Heart right ventricle (tissue), 16 donors: Measurements from ENCODE around the gene RNF144A. TPM values are rescaled to one million over a fixed set of nuclear protein-coding genes. Genes with fewer than 3 reads are reported as not detected.

Experiments
- ATAC-seq, 8 donors: fragments of 200-7000 bp; cut with Tn5 transposase; one replicate each; pipeline ENCODE4 v1.9.1; 2020; ENCODE audit warnings: mild to moderate bottlenecking in 8 of 8, moderate library complexity in 8 of 8, moderate number of reproducible peaks in 1 of 8
- DNase-seq, 2 donors: peaks; one replicate each; pipeline ENCODE4 v3.0.0-alpha.2; 2020
- H3K27ac ChIP-seq, 10 donors: fragments of 200-600 bp; sonication (generic) in 2 of 10; one replicate each; pipeline versions ENCODE4 v1.5.0 to v1.8.0; 2020 to 2022; ENCODE audit warnings: mild to moderate bottlenecking in 3 of 10
- H3K27me3 ChIP-seq, 7 donors: fragments of 200-600 bp; one replicate each; pipeline ENCODE4 v1.8.0; 2021 to 2022; ENCODE audit warnings: mild to moderate bottlenecking in 2 of 7
- H3K36me3 ChIP-seq, 9 donors: fragments of 200-600 bp; sonication (generic) in 1 of 9; one replicate each; pipeline versions ENCODE4 v1.5.0 to v1.8.0; 2020 to 2022; ENCODE audit warnings: mild to moderate bottlenecking in 2 of 9
- H3K4me1 ChIP-seq, 9 donors: fragments of 200-600 bp; sonication (generic) in 1 of 9; one replicate each; pipeline versions ENCODE4 v1.5.0 to v1.8.0; 2020 to 2022; ENCODE audit warnings: mild to moderate bottlenecking in 4 of 9
- H3K4me3 ChIP-seq, 10 donors: fragments of 200-600 bp; sonication (generic) in 2 of 10; one replicate each; pipeline versions ENCODE4 v1.5.0 to v1.8.0; 2020 to 2022; ENCODE audit warnings: mild to moderate bottlenecking in 7 of 10, moderate library complexity in 2 of 10
- H3K9me3 ChIP-seq, 11 donors: fragments of 200-600 bp in 10 of 11; sonication (generic) in 2 of 11; one replicate each; pipeline versions ENCODE4 v1.5.0 to v1.8.0; 2013 to 2022; ENCODE audit warnings: mild to moderate bottlenecking in 2 of 11, control low read depth in 1 of 11, moderate library complexity in 1 of 11
- WGBS, 2 donors: extraction: QIAGEN DNeasy Blood & Tissue Kit; methylation state at CpG; one replicate each; pipeline ENCODE4 v1.1.7; 2013; ENCODE audit warnings: inconsistent platforms in 1 of 2; 5-methylcytosine and 5-hydroxymethylcytosine counted together
- intact Hi-C, 10 donors: fragments of 100-400 bp; cut with DNase I; formaldehyde crosslinking; loops; one replicate each; pipeline versions ENCODE4 v1.11.1 to v1.14.2; 2022
- polyA plus RNA-seq, 2 donors: library from polyadenylated mRNA; stranded (reverse); fragments of 200-250 nt; gene quantifications; one replicate each; pipeline ENCODE4 v1.2.3, GENCODE V29; 2013
- total RNA-seq, 10 donors: library from RNA; stranded (reverse); fragmentation: NEBNext Ultra II Directional in 3 of 10; extraction: Animal tissue kit (Norgen Biotek cat#: 25700) in 3 of 10; gene quantifications; one replicate each; pipeline versions ENCODE4 v1.2.1 to v1.2.4, GENCODE V29; 2021 to 2023
- TF ChIP-seq, protein P1 (sequence below), 9 donors: fragments of 200-600 bp; sonication (generic) in 2 of 9; IDR thresholded peaks; one replicate each; pipeline versions ENCODE4 v1.5.0 to v1.8.0; 2021 to 2022; ENCODE audit warnings: antibody characterized with exemption in 9 of 9, mild to moderate bottlenecking in 5 of 9, moderate library complexity in 1 of 9
- donor health status: Arrhythmogenic right ventricular cardiomyopathy.
- donor health status: ischemic (EF 13 %, LVEDD 7.1; RV severe dilation, severe dysfunction).
- donor health status: healthy with polysubstance abuse.
- donor health status: DM: no; HTN: yes; CAD: no.
- donor health status: DM: no; HTN: no; CAD: no.
- donor health status: ischemic (EF 25% LVEDD 6.9; RV normal size, moderate dysfunction).
- donor health status: ischemic (EF 25% LVEDD 5.7; RV mildly dilated, moderate dysfunction).
- donor health status: healthy.
- donor health status: DM: yes; HTN: yes; CAD: no.
- donor health status: Ischemic cardiomyopathy.
- donor health status: ischemic (EF 35%, LVEDD 5.7; RV mildly dilated, moderate dysfunction).
- donor health status: nonischemic (EF 11% LVEDD 7.7; RV severe dilation, severe dysfunction).
- donor health status: DM: yes; HTN: yes; CAD: no.
- donor health status: PGD.
- donor health status: ischemic (EF 29% LVEDD 5.4; RV normal size, mild dysfunction).
- donor health status: nonischemic (EF 23%, LVEDD 6.1; RV moderate dilation, normal function).

RNF144A gene
- total and polyA plus RNA-seq, 12 donors, result 3.6 to 19.7 (median 11.6) TPM

DNA sequence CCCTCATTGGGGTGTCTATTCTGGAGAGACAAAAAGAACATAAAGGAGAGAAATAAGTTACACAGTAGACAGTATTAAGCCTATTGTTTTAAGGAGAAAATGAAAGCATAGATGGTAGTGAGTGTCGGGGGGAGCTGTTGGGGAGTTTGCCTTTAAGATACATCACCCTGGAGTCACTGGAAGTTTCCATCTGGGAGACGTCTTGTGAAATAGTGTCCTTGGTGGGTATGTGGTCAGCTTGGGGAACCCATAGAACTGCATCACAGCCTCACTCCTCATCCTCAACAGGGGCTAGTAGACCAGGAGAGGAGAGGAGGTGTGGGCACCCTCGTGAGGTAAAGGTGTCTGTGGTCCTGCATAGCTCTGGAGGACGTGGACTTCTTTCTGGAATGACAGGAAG is 60.6 kb downstream of the RNF144A start:
- Histone ChIP-seq H3K4me1 (peaks cover 0 to 43% (median 25%) of the 10 kb centered on the region in 9 donors), H3K36me3 (peaks cover 0 to 13% (median 0%) of the 10 kb centered on the region in 9 donors), H3K9me3 (no peaks in the 10 kb centered on the region), H3K27ac (peak overlapping the region in 4 of 10 donors; percentile 9 to 61 (median 35)), H3K27me3 (no peaks in the 10 kb centered on the region), H3K4me3 (no peak overlapping the region)
- TF ChIP-seq, protein P1, sequence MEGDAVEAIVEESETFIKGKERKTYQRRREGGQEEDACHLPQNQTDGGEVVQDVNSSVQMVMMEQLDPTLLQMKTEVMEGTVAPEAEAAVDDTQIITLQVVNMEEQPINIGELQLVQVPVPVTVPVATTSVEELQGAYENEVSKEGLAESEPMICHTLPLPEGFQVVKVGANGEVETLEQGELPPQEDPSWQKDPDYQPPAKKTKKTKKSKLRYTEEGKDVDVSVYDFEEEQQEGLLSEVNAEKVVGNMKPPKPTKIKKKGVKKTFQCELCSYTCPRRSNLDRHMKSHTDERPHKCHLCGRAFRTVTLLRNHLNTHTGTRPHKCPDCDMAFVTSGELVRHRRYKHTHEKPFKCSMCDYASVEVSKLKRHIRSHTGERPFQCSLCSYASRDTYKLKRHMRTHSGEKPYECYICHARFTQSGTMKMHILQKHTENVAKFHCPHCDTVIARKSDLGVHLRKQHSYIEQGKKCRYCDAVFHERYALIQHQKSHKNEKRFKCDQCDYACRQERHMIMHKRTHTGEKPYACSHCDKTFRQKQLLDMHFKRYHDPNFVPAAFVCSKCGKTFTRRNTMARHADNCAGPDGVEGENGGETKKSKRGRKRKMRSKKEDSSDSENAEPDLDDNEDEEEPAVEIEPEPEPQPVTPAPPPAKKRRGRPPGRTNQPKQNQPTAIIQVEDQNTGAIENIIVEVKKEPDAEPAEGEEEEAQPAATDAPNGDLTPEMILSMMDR (IDR thresholded peaks at IDR 0.05), result no peak
- 68 to 82% methylated on average over 4 of the region's 4 CpGs for WGBS, 2 donors
- DNase-seq (no peak), ATAC-seq (peak in 3 of 8 donors; percentile 9 to 23 (median 13))
- intact Hi-C loops, result loop anchor here in 3 of 10 donors (5.0 to 10.0 kb wide), 2 partner anchors 53 to 55 kb away; no protein-coding TSS in a partner anchor

DNA sequence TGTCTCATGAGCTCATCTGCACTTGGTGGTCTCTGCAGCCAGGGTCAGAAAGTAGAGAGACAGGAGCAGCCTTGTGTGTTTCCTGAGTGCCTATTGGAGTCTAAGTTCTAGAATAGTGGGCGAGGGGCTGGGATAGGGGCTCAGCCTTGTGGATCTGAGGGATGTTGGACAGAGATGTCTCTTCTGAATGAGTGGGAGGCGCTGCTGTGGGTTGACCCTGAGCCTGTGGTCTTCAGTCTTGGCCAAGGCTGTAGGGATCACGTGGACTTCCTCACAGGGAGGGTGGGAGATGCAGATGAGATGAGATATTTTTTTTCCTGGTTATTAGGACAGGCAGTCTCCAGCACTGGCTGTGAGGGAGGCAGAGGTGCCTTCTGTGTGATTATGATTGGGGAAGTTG is 61.8 kb downstream of the RNF144A start:
- no peaks in the 10 kb centered on the region for H3K27me3 ChIP-seq

DNA sequence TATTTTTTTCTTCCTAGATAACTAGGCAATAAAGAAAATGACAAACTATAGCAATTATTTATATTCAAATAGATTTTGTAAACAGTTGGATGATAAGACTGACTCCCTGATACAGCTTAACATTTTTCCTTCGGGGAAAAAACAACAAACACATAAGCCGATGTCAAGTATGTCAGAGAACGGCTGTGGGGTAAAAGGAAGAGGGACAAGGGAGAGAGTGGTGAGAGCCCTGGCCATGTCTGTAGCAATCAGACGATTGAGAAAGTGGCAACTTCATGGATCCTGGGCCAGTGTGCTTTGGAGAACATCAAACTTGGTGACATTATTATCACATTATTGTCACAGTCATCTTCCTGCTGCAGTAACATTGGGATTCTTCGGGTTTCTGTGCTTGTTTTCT is 65.2 kb downstream of the RNF144A start:
- Histone ChIP-seq H3K36me3 (no peaks in the 10 kb centered on the region), H3K4me1 (peaks cover 17 to 67% (median 48%) of the 10 kb centered on the region in 9 donors), H3K9me3 (no peaks in the 10 kb centered on the region), H3K27me3 (no peaks in the 10 kb centered on the region), H3K4me3 (no peak overlapping the region), H3K27ac (peak overlapping the region in 8 of 10 donors; percentile 21 to 64 (median 57))
- ATAC-seq (no peak), DNase-seq (no peak)
- intact Hi-C loops, result loop anchor here in 3 of 10 donors (5.0 to 10.0 kb wide), 3 partner anchors 35 to 58 kb away; no protein-coding TSS in a partner anchor
- WGBS, 2 donors, result 65 to 76% methylated on average over 5 of the region's 5 CpGs
- TF ChIP-seq, protein P1 (IDR thresholded peaks at IDR 0.05), result no peak

More for the DNA sequence above, 61.8 kb downstream of the RNF144A start:
- H3K4me1 ChIP-seq, result peaks cover 8 to 55% (median 37%) of the 10 kb centered on the region in 9 donors
- DNase-seq (no peak), ATAC-seq (no peak)
- peaks cover 0 to 2% (median 0%) of the 10 kb centered on the region in 9 donors for H3K36me3 ChIP-seq
- TF ChIP-seq, protein P1 (IDR thresholded peaks at IDR 0.05), result no peak
- intact Hi-C loops, result loop anchor here in 3 of 10 donors (5.0 to 10.0 kb wide), 2 partner anchors 54 to 57 kb away; no protein-coding TSS in a partner anchor
- WGBS, 2 donors, result 88 to 96% methylated on average over 3 of the region's 3 CpGs
- no peak overlapping the region for H3K27ac ChIP-seq
- no peaks in the 10 kb centered on the region for H3K9me3 ChIP-seq
- no peak overlapping the region for H3K4me3 ChIP-seq

DNA sequence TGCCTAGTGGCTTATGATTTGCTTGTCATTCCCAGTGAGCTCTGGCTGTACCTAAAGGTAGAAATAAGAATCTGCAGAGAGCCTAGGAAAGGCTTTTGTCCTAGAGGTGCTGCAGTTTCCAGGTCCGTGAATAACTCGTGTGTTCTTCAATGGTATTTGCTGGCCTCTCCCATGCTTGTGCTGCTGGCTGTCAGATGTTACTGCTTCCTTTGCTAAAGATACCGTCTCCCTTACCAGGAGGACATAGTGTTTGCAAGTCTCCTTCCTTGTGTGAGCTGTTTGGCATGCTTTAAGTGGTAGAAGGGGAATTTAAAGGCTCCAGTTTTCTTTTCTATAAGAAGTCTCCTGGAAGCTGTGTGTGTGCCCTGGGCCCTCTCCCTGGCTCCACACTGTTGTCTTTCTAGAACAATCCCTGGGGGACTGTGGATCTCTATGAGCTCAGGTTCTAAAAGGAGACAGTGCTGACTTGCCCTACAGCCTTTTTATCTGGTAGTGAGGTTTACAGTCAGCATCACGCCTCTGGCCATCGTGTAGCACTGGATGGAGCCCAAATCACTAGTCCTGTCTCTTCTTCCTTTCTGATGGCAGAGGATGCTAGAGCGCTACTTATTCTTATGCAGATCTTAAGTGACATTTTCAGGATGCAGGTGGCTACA is 65.8 kb downstream of the RNF144A start:
- Histone ChIP-seq H3K27me3 (no peaks in the 10 kb centered on the region), H3K4me1 (peaks cover 17 to 67% (median 44%) of the 10 kb centered on the region in 9 donors), H3K27ac (peak overlapping the region in 8 of 10 donors; percentile 21 to 64 (median 57)), H3K4me3 (no peak overlapping the region), H3K36me3 (no peaks in the 10 kb centered on the region), H3K9me3 (no peaks in the 10 kb centered on the region)
- ATAC-seq, result peak in 7 of 8 donors; percentile 19 to 81 (median 64)
- 26 to 27% methylated on average over 6 of the region's 6 CpGs for WGBS, 2 donors
- TF ChIP-seq, protein P1 (IDR thresholded peaks at IDR 0.05), result no peak
- DNase-seq, result no peak
- intact Hi-C loops, result loop anchor here in 3 of 10 donors (5.0 to 10.0 kb wide), 3 partner anchors 34 to 58 kb away; no protein-coding TSS in a partner anchor
